ENCODE data around the gene ADAM22. TPM values are rescaled to one million over a fixed set of nuclear protein-coding genes. Genes with fewer than 3 reads are reported as not detected.

ADAM22 gene
- total and polyA plus RNA-seq, 2 donors (not counting 1 experiment from before 2014, with no cell fraction given), result 0.30 to 1.8 TPM

- Mint-ChIP-seq H3K4me1 (no peaks in the 10 kb centered on the region), H3K9me3 (ENCODE audit: insufficient read depth) (no peaks in the 10 kb centered on the region), H3K4me3 (no peak overlapping the region), H3K27ac (no peak overlapping the region), H3K27me3 (peaks cover 3% of the 10 kb centered on the region)
- intact Hi-C loops (cut with micrococcal nuclease), result no loop called here
- Histone ChIP-seq H4K20me1 (ENCODE audit: control insufficient read depth, insufficient read depth, low read length, poor library complexity, severe bottlenecking) (no peaks in the 10 kb centered on the region), H3K4me3 (ENCODE audit: control extremely low read depth in 1 of 5, extremely low read depth in 1 of 5, insufficient read depth in 1 of 5, low read depth in 2 of 5, low read length in 4 of 5) (no peak overlapping the region), H3K4me1 (ENCODE audit: control insufficient read depth in 2 of 2, insufficient read depth in 2 of 2, low read length in 2 of 2) (no peaks in the 10 kb centered on the region), H3K9ac (ENCODE audit: low read length) (no peak overlapping the region), H3K27me3 (replicated peaks in 1 of 4; ENCODE audit: control extremely low read depth in 1 of 4, control insufficient read depth in 3 of 4, insufficient read depth in 4 of 4, low read length in 3 of 4) (no peaks in the 10 kb centered on the region), H3K4me2 (replicated peaks; ENCODE audit: low read depth, low read length, poor library complexity, severe bottlenecking) (no peak overlapping the region), H3K27ac (ENCODE audit: low read length in 2 of 2) (no peak overlapping the region), H3K9me3 (ENCODE audit: control extremely low read depth in 1 of 3, control insufficient read depth in 2 of 3, insufficient read depth in 1 of 3, low read length in 2 of 3) (no peaks in the 10 kb centered on the region), H3K79me2 (ENCODE audit: control insufficient read depth, insufficient read depth, low read length) (no peaks in the 10 kb centered on the region), H3K36me3 (replicated peaks in 1 of 2; ENCODE audit: control extremely low read depth in 1 of 2, control insufficient read depth in 1 of 2, extremely low read depth in 1 of 2, insufficient read depth in 2 of 2, low read length in 1 of 2) (no peaks in the 10 kb centered on the region), H2AFZ (ENCODE audit: insufficient read depth, low read depth, low read length, poor library complexity, severe bottlenecking) (no peak overlapping the region)
- ChIA-PET POLR2A (no interaction called here), CTCF (no interaction called here)
- TF ChIP-seq CTCF (IDR thresholded peaks at IDR 0.05), result no peak
- no CpG with 5 or more reads among the region's 1 CpG for WGBS (ENCODE audit: insufficient coverage)
- no peak for ATAC-seq (ENCODE audit: low read depth)
- no peak for DNase-seq
Observed at GRCh38 chr7:88015309-88015708, 81.3 kb downstream of the ADAM22 start.

- Histone ChIP-seq H4K20me1 (ENCODE audit: control insufficient read depth, insufficient read depth, low read length, poor library complexity, severe bottlenecking) (no peaks in the 10 kb centered on the region), H3K27ac (ENCODE audit: low read length in 2 of 2) (no peak overlapping the region), H3K9me3 (ENCODE audit: control extremely low read depth in 1 of 3, control insufficient read depth in 2 of 3, insufficient read depth in 1 of 3, low read length in 2 of 3) (no peaks in the 10 kb centered on the region), H3K4me2 (replicated peaks; ENCODE audit: low read depth, low read length, poor library complexity, severe bottlenecking) (no peak overlapping the region), H3K9ac (ENCODE audit: low read length) (no peak overlapping the region), H3K79me2 (ENCODE audit: control insufficient read depth, insufficient read depth, low read length) (no peaks in the 10 kb centered on the region), H3K27me3 (replicated peaks in 1 of 4; ENCODE audit: control extremely low read depth in 1 of 4, control insufficient read depth in 3 of 4, insufficient read depth in 4 of 4, low read length in 3 of 4) (no peaks in the 10 kb centered on the region), H3K36me3 (replicated peaks in 1 of 2; ENCODE audit: control extremely low read depth in 1 of 2, control insufficient read depth in 1 of 2, extremely low read depth in 1 of 2, insufficient read depth in 2 of 2, low read length in 1 of 2) (no peaks in the 10 kb centered on the region), H3K4me3 (ENCODE audit: control extremely low read depth in 1 of 5, extremely low read depth in 1 of 5, insufficient read depth in 1 of 5, low read depth in 2 of 5, low read length in 4 of 5) (no peak overlapping the region), H3K4me1 (ENCODE audit: control insufficient read depth in 2 of 2, insufficient read depth in 2 of 2, low read length in 2 of 2) (no peaks in the 10 kb centered on the region), H2AFZ (ENCODE audit: insufficient read depth, low read depth, low read length, poor library complexity, severe bottlenecking) (no peak overlapping the region)
- H3K27me3 Mint-ChIP-seq, result no peaks in the 10 kb centered on the region
- ATAC-seq (ENCODE audit: low read depth) (no peak), DNase-seq (no peak)
- ChIA-PET CTCF (no interaction called here), POLR2A (no interaction called here)
- no peak overlapping the region for H3K4me3 Mint-ChIP-seq
- no peaks in the 10 kb centered on the region for H3K9me3 Mint-ChIP-seq (ENCODE audit: insufficient read depth)
- no peak overlapping the region for H3K27ac Mint-ChIP-seq
- no CpG with 5 or more reads among the region's 1 CpG for WGBS (ENCODE audit: insufficient coverage)
- no peaks in the 10 kb centered on the region for H3K4me1 Mint-ChIP-seq
- intact Hi-C loops (cut with micrococcal nuclease), result no loop called here
- TF ChIP-seq EZH2 (IDR thresholded peaks at IDR 0.05; ENCODE audit: borderline replicate concordance, insufficient read depth, low read depth, low read length, poor library complexity, severe bottlenecking) (no peak), CTCF (IDR thresholded peaks at IDR 0.05) (no peak)
Observed at GRCh38 chr7:88018501-88018900, 84.5 kb downstream of the ADAM22 start.
